ENCODE data around the gene RPRD2.

GRCh38 chr1:150484861-150485260 is 120.9 kb downstream of the RPRD2 start:
- TF ChIP-seq CTCF (IDR thresholded peaks at IDR 0.05) (peak in 3 of 7 experiments; percentile 9 to 24 (median 13)), POLR2A (IDR thresholded peaks at IDR 0.05) (no peak)

Data from body of pancreas (tissue), 4 donors.